Panc1 (cell line): ENCODE results near the gene MYO3B. TPM values are rescaled to one million over a fixed set of nuclear protein-coding genes. Genes with fewer than 3 reads are reported as not detected.

ENCODE experiments used
- ATAC-seq: fragments of 200-7000 bp; cut with Tn5 transposase; 2 replicates; pipeline ENCODE4 v1.9.1; 2020; ENCODE audit warnings: mild to moderate bottlenecking, moderate library complexity
- BruUV-seq: library from RNA; stranded (reverse); fragments of 400-500 nt; replicated peaks from 2 replicates; lab custom pipeline; 2021; lab: Mats Ljungman, UMichigan
- CTCF ChIA-PET: fragments of 300-600 bp; sonication (Branson Sonifier 250); formaldehyde crosslinking; loops from one replicate; lab custom pipeline; 2022; ENCODE audit warnings: antibody characterized with exemption; lab: Charles Lee
- POLR2A ChIA-PET: fragments of 300-600 bp; sonication (Branson Sonifier 250); formaldehyde crosslinking; loops from one replicate; lab custom pipeline; 2022; ENCODE audit warnings: antibody characterized with exemption; lab: Charles Lee
- DNase-seq: peaks from one replicate; pipeline ENCODE4 v3.0.0-alpha.2; 2010; ENCODE audit warnings: low read depth, low spot score
- H3K27ac ChIP-seq: 2 replicates; pipeline ENCODE4 v1.5.1; 2011; ENCODE audit warnings: mild to moderate bottlenecking, low read length, inconsistent platforms
- H3K27me3 ChIP-seq: fragments of 200-500 bp; sonication (Bioruptor generic); 2 replicates; pipeline ENCODE4 v1.6.0; 2014; ENCODE audit warnings: low read length, inconsistent platforms; ENCODE audit not compliant: control insufficient read depth, insufficient read depth
- H3K36me3 ChIP-seq: fragments of 200-500 bp; sonication (Bioruptor generic); 2 replicates; pipeline ENCODE4 v1.5.1; 2014; ENCODE audit warnings: inconsistent platforms, mild to moderate bottlenecking, low read length, moderate library complexity; ENCODE audit not compliant: control insufficient read depth, insufficient read depth
- H3K4me1 ChIP-seq: 2 replicates; pipeline ENCODE4 v1.5.1; 2011; ENCODE audit warnings: inconsistent platforms, mild to moderate bottlenecking, low read length, moderate library complexity; ENCODE audit not compliant: control insufficient read depth, insufficient read depth
- H3K4me3 ChIP-seq, 2 experiments: 2 replicates each; pipeline ENCODE4 v1.5.1; 2011 to 2012; ENCODE audit warnings: low read depth in 2 of 2, low read length in 2 of 2, mild to moderate bottlenecking in 2 of 2, inconsistent platforms in 1 of 2, moderate library complexity in 1 of 2
- H3K9me3 ChIP-seq: fragments of 200-500 bp; sonication (Bioruptor generic); 2 replicates; pipeline ENCODE4 v1.5.1; 2014; ENCODE audit warnings: low read depth, mild to moderate bottlenecking, inconsistent platforms, low read length, moderate library complexity; ENCODE audit not compliant: control insufficient read depth, insufficient read depth
- CTCF ChIP-seq: fragments of 450-650 bp; IDR thresholded peaks from 2 replicates; pipeline ENCODE4 v1.5.1; 2017; ENCODE audit warnings: mild to moderate bottlenecking
- POLR2AphosphoS5 ChIP-seq: IDR thresholded peaks from 2 replicates; pipeline ENCODE4 v1.6.1; 2012; ENCODE audit warnings: mild to moderate bottlenecking, low read depth, low read length, moderate library complexity
- REST ChIP-seq, 2 experiments: IDR thresholded peaks; 2 replicates each; pipeline ENCODE4 v1.6.1; 2011 to 2012; ENCODE audit warnings: low read depth in 2 of 2, control low read depth in 1 of 2, low read length in 1 of 2, mild to moderate bottlenecking in 1 of 2, moderate library complexity in 1 of 2; ENCODE audit not compliant: insufficient read depth in 1 of 2
- SIN3A ChIP-seq: IDR thresholded peaks from 2 replicates; pipeline ENCODE4 v1.6.1; 2012; ENCODE audit warnings: low read depth, mild to moderate bottlenecking, low read length, moderate library complexity, borderline replicate concordance; ENCODE audit not compliant: insufficient read depth
- TCF7L2 ChIP-seq: IDR thresholded peaks from 2 replicates; pipeline ENCODE4 v1.6.1; 2011; ENCODE audit warnings: mild to moderate bottlenecking, low read depth, low read length, inconsistent platforms
- in situ Hi-C: cut with HindIII; loops from 2 replicates; pipeline ENCODE4 v1.10.0; 2016; ENCODE audit warnings: low sequenced_read_pairs, low pct_unique_long_range_greater_than_20kb
- intact Hi-C: fragments of 100-400 bp; cut with micrococcal nuclease; formaldehyde crosslinking; loops from one replicate; pipeline ENCODE4 v1.10.0; 2022; ENCODE audit not compliant: unreplicated experiment
- total RNA-seq: library from RNA; stranded (reverse); gene quantifications from one replicate; pipeline ENCODE4 v1.2.1, GENCODE V29; 2021; ENCODE audit not compliant: unreplicated experiment

The MYO3B gene
- total RNA-seq, 1 experiment from 2014 or later, result 0.05 TPM

- Histone ChIP-seq H3K9me3 (no peaks in the 10 kb centered on the region), H3K36me3 (no peaks in the 10 kb centered on the region), H3K27me3 (no peaks in the 10 kb centered on the region), H3K4me3 (no peak overlapping the region), H3K27ac (no peak overlapping the region), H3K4me1 (no peaks in the 10 kb centered on the region)
- intact Hi-C loops, result no loop called here
- no peak for ATAC-seq
- TF ChIP-seq POLR2AphosphoS5 (no peak), SIN3A (no peak), CTCF (no peak), TCF7L2 (no peak), REST (IDR thresholded peaks at IDR 0.05; ENCODE audit: insufficient read depth in 1 of 2, low read depth in 2 of 2, low read length in 1 of 2) (no peak)
- CTCF ChIA-PET, result no interaction called here
- POLR2A ChIA-PET, result no interaction called here
- no peak for DNase-seq
- in situ Hi-C loops, result no loop called here
- no TSS peak for BruUV-seq
These were observed 88.4 kb downstream of the MYO3B start for GRCh38 chr2:170266358-170266757.

GRCh38 chr2:170267071-170267470, 89.1 kb downstream of the MYO3B start:
- intact Hi-C loops (no loop called here), in situ Hi-C loops (no loop called here)
- DNase-seq (no peak), ATAC-seq (no peak)
- Histone ChIP-seq H3K4me1 (no peaks in the 10 kb centered on the region), H3K9me3 (no peaks in the 10 kb centered on the region), H3K27me3 (no peaks in the 10 kb centered on the region), H3K4me3 (no peak overlapping the region), H3K27ac (no peak overlapping the region), H3K36me3 (no peaks in the 10 kb centered on the region)
- TF ChIP-seq REST (IDR thresholded peaks at IDR 0.05; ENCODE audit: insufficient read depth in 1 of 2, low read depth in 2 of 2, low read length in 1 of 2), result no peak
- no peak for TF ChIP-seq TCF7L2
- TF ChIP-seq CTCF, result no peak
- TF ChIP-seq SIN3A, result no peak
- ChIA-PET CTCF (no interaction called here), POLR2A (no interaction called here)
- no TSS peak for BruUV-seq
